HG02870 (cell line): ENCODE measurements around the gene PRSS27.
"Not testable (repeated sequence)": the region's sequence is repeated elsewhere in the genome, so short reads cannot be mapped to it uniquely, and the experiment has no call there.

Source experiments
- ATAC-seq: cut with Tn5 transposase; IDR thresholded peaks from one replicate; pipeline ENCODE4 v1.9.1; 2021; ENCODE audit warnings: mild to moderate bottlenecking, moderate library complexity; ENCODE audit not compliant: unreplicated experiment

The PRSS27 gene

GRCh38 chr16:2728034-2728433 lies 8.0 kb upstream of the PRSS27 start:
- no peak for ATAC-seq

GRCh38 chr16:2726923-2727322 lies 6.9 kb upstream of the PRSS27 start:
- ATAC-seq = no peak

GRCh38 chr16:2724816-2725348 lies 4.9 kb upstream of the PRSS27 start:
- ATAC-seq = no peak

- no peak for ATAC-seq
Measured at GRCh38 chr16:2724088-2724676, 4.2 kb upstream of the PRSS27 start.

GRCh38 chr16:2721634-2722173 lies 1.7 kb upstream of the PRSS27 start:
- ATAC-seq = not testable (repeated sequence)

- ATAC-seq = peak; percentile 88
Measured at GRCh38 chr16:2720719-2721633, 952 bp upstream of the PRSS27 start.

- ATAC-seq = no peak
Measured at GRCh38 chr16:2719328-2720063, 528 bp downstream of the PRSS27 start.

- no peak for ATAC-seq
Measured at GRCh38 chr16:2717383-2718263, 2.4 kb downstream of the PRSS27 start.

GRCh38 chr16:2716948-2717347 lies 3.1 kb downstream of the PRSS27 start:
- ATAC-seq = no peak

- no peak for ATAC-seq
Measured at GRCh38 chr16:2715966-2716885, 3.8 kb downstream of the PRSS27 start.

- ATAC-seq = no peak
Measured at GRCh38 chr16:2715519-2715918, 4.5 kb downstream of the PRSS27 start.

GRCh38 chr16:2715064-2715463 lies 5.0 kb downstream of the PRSS27 start:
- ATAC-seq = no peak

GRCh38 chr16:2713985-2714774 lies 5.8 kb downstream of the PRSS27 start:
- ATAC-seq = no peak

GRCh38 chr16:2713523-2713922 lies 6.5 kb downstream of the PRSS27 start:
- no peak for ATAC-seq

- no peak for ATAC-seq
Measured at GRCh38 chr16:2712546-2712945, 7.5 kb downstream of the PRSS27 start.

- ATAC-seq = no peak
Measured at GRCh38 chr16:2712063-2712441, 8.0 kb downstream of the PRSS27 start.

GRCh38 chr16:2711370-2712062 lies 8.5 kb downstream of the PRSS27 start:
- ATAC-seq = no peak
